SU-DHL-6 (cell line): ENCODE data around the gene AJAP1.

Experiments used
- H2AFZ ChIP-seq: fragments of 200-600 bp; sonication (generic); 2 replicates; pipeline ENCODE4 v1.6.1; 2014; ENCODE audit warnings: low read depth, mild to moderate bottlenecking, moderate library complexity, mixed read lengths, antibody characterized with exemption, low read length; ENCODE audit not compliant: severe bottlenecking
- H3F3A ChIP-seq: fragments of 200-600 bp; shearing (Covaris generic); 2 replicates; pipeline ENCODE4 v1.6.0; 2016; ENCODE audit warnings: antibody characterized with exemption, mild to moderate bottlenecking; ENCODE audit not compliant: insufficient read depth
- H3K27ac ChIP-seq: fragments of 200-600 bp; sonication (generic); 2 replicates; pipeline ENCODE4 v1.5.1; 2016; ENCODE audit warnings: low read depth, mild to moderate bottlenecking, low read length, moderate library complexity, mixed read lengths
- H3K27me3 ChIP-seq: fragments of 200-600 bp; sonication (generic), shearing (Covaris generic); 2 replicates; pipeline ENCODE4 v1.6.0; 2014; ENCODE audit warnings: mild to moderate bottlenecking, low read length
- H3K36me3 ChIP-seq: fragments of 200-600 bp; sonication (generic); 2 replicates; pipeline ENCODE4 v1.6.1; 2014; ENCODE audit warnings: mild to moderate bottlenecking, low read length, mixed read lengths
- H3K4me2 ChIP-seq: fragments of 300-600, 200-600 bp; shearing (Covaris generic), sonication (generic); 2 replicates; pipeline ENCODE4 v1.6.0; 2014; ENCODE audit warnings: low read length, low read depth, mild to moderate bottlenecking; ENCODE audit not compliant: poor library complexity, severe bottlenecking
- H3K4me3 ChIP-seq: fragments of 200-600 bp; sonication (generic); 2 replicates; pipeline ENCODE4 v1.5.1; 2014; ENCODE audit warnings: antibody characterized with exemption, low read length, mild to moderate bottlenecking, mixed read lengths; ENCODE audit not compliant: insufficient read depth, poor library complexity, severe bottlenecking
- H3K79me2 ChIP-seq: fragments of 200-600 bp; sonication (generic); 2 replicates; pipeline ENCODE4 v1.6.1; 2014; ENCODE audit warnings: mild to moderate bottlenecking, low read length, moderate library complexity; ENCODE audit not compliant: insufficient read depth
- H3K9ac ChIP-seq: fragments of 200-600 bp; sonication (generic); 2 replicates; pipeline ENCODE4 v1.7.0; 2014; ENCODE audit warnings: mild to moderate bottlenecking, low read length
- H3K9me2 ChIP-seq: fragments of 200-600 bp; sonication (generic); replicated peaks from 2 replicates; pipeline ENCODE4 v1.6.1; 2014; ENCODE audit warnings: low read length; ENCODE audit not compliant: insufficient read depth
- H3K9me3 ChIP-seq: fragments of 200-600 bp; sonication (generic); 2 replicates; pipeline ENCODE4 v1.6.1; 2014; ENCODE audit warnings: low read length, mixed read lengths; ENCODE audit not compliant: insufficient read depth
- H4K20me1 ChIP-seq: fragments of 200-600 bp; sonication (generic); 2 replicates; pipeline ENCODE4 v1.6.1; 2014; ENCODE audit warnings: low read depth, mild to moderate bottlenecking, antibody characterized with exemption, low read length, moderate library complexity, mixed read lengths
- CTCF ChIP-seq: fragments of 200-600 bp; sonication (generic); IDR thresholded peaks from one replicate; pipeline ENCODE4 v1.5.1; 2017; ENCODE audit warnings: antibody characterized with exemption, mild to moderate bottlenecking, low read length, moderate library complexity; ENCODE audit not compliant: insufficient read depth, poor library complexity, severe bottlenecking
- EZH2phosphoT487 ChIP-seq: fragments of 200-600 bp; sonication (generic), shearing (Covaris generic); conservative IDR thresholded peaks from 2 replicates; pipeline ENCODE4 v1.6.1; 2018; ENCODE audit warnings: mild to moderate bottlenecking, antibody characterized with exemption, low read length, moderate library complexity, mixed read lengths

The AJAP1 gene

GRCh38 chr1:4673494-4673893 is 19.1 kb downstream of the AJAP1 start:
- TF ChIP-seq EZH2phosphoT487 (no peak), CTCF (no peak)
- Histone ChIP-seq H2AFZ (no peak overlapping the region), H4K20me1 (no peaks in the 10 kb centered on the region), H3K36me3 (no peaks in the 10 kb centered on the region), H3K9me2 (no peaks in the 10 kb centered on the region), H3F3A (no peaks in the 10 kb centered on the region), H3K27me3 (no peaks in the 10 kb centered on the region), H3K9ac (no peak overlapping the region), H3K4me2 (no peak overlapping the region), H3K9me3 (no peaks in the 10 kb centered on the region), H3K27ac (no peak overlapping the region), H3K4me3 (no peak overlapping the region), H3K79me2 (no peaks in the 10 kb centered on the region)

GRCh38 chr1:4674117-4674516 is 19.7 kb downstream of the AJAP1 start:
- no peak overlapping the region for H3K4me3 ChIP-seq
- H2AFZ ChIP-seq, result no peak overlapping the region
- H3F3A ChIP-seq, result no peaks in the 10 kb centered on the region
- TF ChIP-seq CTCF, result no peak
- no peak for TF ChIP-seq EZH2phosphoT487
- H3K79me2 ChIP-seq, result no peaks in the 10 kb centered on the region
- no peaks in the 10 kb centered on the region for H4K20me1 ChIP-seq
- no peaks in the 10 kb centered on the region for H3K9me2 ChIP-seq
- no peaks in the 10 kb centered on the region for H3K27me3 ChIP-seq
- H3K9ac ChIP-seq, result no peak overlapping the region
- no peak overlapping the region for H3K4me2 ChIP-seq
- H3K36me3 ChIP-seq, result no peaks in the 10 kb centered on the region
- H3K27ac ChIP-seq, result no peak overlapping the region
- no peaks in the 10 kb centered on the region for H3K9me3 ChIP-seq

- H3K79me2 ChIP-seq, result no peaks in the 10 kb centered on the region
- no peak overlapping the region for H3K4me3 ChIP-seq
- no peak overlapping the region for H2AFZ ChIP-seq
- no peak for TF ChIP-seq EZH2phosphoT487
- no peak for TF ChIP-seq CTCF
- H3K4me2 ChIP-seq, result no peak overlapping the region
- H3K27me3 ChIP-seq, result no peaks in the 10 kb centered on the region
- H3K36me3 ChIP-seq, result no peaks in the 10 kb centered on the region
- H3K9me2 ChIP-seq, result no peaks in the 10 kb centered on the region
- H4K20me1 ChIP-seq, result no peaks in the 10 kb centered on the region
- no peaks in the 10 kb centered on the region for H3F3A ChIP-seq
- no peak overlapping the region for H3K27ac ChIP-seq
- no peaks in the 10 kb centered on the region for H3K9me3 ChIP-seq
- no peak overlapping the region for H3K9ac ChIP-seq
Observed at GRCh38 chr1:4674676-4675075, 20.3 kb downstream of the AJAP1 start.
